Esophagus squamous epithelium (tissue), 4 donors: ENCODE measurements around the gene CCNY.

ENCODE experiments used
- POLR2A ChIP-seq, 4 donors: fragments of 450-650 bp; IDR thresholded peaks; one replicate each; pipeline ENCODE4 v1.6.1; 2017; ENCODE audit warnings: antibody characterized with exemption in 4 of 4, mild to moderate bottlenecking in 4 of 4, moderate library complexity in 3 of 4
- TF ChIP-seq, protein P1 (sequence below), 6 experiments: fragments of 450-650 bp in 4 of 6; fragments of 200-600 bp in 2 of 6; sonication (generic) in 2 of 6; IDR thresholded peaks; one replicate each; pipeline ENCODE4 v1.5.1; 2016 to 2019; ENCODE audit warnings: antibody characterized with exemption in 6 of 6, mild to moderate bottlenecking in 4 of 6, moderate library complexity in 4 of 6

DNA sequence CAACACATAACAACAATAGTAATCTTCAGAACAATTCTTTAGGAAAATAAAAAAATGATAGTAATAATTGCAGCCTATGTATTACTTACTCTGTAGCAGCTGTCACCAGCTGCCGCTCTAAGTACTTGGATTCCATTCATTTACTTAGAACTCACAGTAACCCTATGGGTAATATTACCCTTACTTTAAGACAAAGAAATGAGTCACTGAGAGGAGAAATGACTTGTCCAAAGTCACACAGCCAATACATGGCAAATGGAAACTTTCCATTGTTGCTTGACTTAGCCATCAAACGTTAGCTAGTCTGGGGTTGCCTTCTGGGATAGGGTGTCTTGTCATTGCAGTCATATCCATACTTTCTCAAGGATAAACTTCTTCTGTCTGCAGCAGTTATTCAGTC lies 3.6 kb downstream of the CCNY start:
- TF ChIP-seq, protein P1, sequence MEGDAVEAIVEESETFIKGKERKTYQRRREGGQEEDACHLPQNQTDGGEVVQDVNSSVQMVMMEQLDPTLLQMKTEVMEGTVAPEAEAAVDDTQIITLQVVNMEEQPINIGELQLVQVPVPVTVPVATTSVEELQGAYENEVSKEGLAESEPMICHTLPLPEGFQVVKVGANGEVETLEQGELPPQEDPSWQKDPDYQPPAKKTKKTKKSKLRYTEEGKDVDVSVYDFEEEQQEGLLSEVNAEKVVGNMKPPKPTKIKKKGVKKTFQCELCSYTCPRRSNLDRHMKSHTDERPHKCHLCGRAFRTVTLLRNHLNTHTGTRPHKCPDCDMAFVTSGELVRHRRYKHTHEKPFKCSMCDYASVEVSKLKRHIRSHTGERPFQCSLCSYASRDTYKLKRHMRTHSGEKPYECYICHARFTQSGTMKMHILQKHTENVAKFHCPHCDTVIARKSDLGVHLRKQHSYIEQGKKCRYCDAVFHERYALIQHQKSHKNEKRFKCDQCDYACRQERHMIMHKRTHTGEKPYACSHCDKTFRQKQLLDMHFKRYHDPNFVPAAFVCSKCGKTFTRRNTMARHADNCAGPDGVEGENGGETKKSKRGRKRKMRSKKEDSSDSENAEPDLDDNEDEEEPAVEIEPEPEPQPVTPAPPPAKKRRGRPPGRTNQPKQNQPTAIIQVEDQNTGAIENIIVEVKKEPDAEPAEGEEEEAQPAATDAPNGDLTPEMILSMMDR (IDR thresholded peaks at IDR 0.05) = no peak
- no peak for TF ChIP-seq POLR2A (IDR thresholded peaks at IDR 0.05)
